ENCODE measurements around the gene CCDC86.

The CCDC86 gene

GRCh38 chr11:60863550-60864521 lies 21.9 kb downstream of the CCDC86 start:
- H3K9ac ChIP-seq (ENCODE audit: low read length in 2 of 2) = no peak overlapping the region
- H3K27me3 ChIP-seq (ENCODE audit: control insufficient read depth in 1 of 2, insufficient read depth in 2 of 2, low read length in 2 of 2) = peaks cover 0 to under 1% of the 10 kb centered on the region in 2 donors
- no peaks in the 10 kb centered on the region for H3K9me3 ChIP-seq (ENCODE audit: control insufficient read depth in 2 of 2, low read length in 2 of 2)
- H3K27ac ChIP-seq (ENCODE audit: low read length) = no peak overlapping the region
- no peak overlapping the region for H3K4me3 ChIP-seq (ENCODE audit: low read length in 2 of 2)
- H3K4me1 ChIP-seq (ENCODE audit: control insufficient read depth, insufficient read depth, low read length) = no peaks in the 10 kb centered on the region
- no peaks in the 10 kb centered on the region for H3K36me3 ChIP-seq (ENCODE audit: control insufficient read depth in 2 of 2, insufficient read depth in 2 of 2, low read length in 2 of 2)

GRCh38 chr11:60864856-60865513 lies 23.1 kb downstream of the CCDC86 start:
- H3K36me3 ChIP-seq (ENCODE audit: control insufficient read depth in 2 of 2, insufficient read depth in 2 of 2, low read length in 2 of 2) = no peaks in the 10 kb centered on the region
- H3K4me1 ChIP-seq (ENCODE audit: control insufficient read depth, insufficient read depth, low read length) = no peaks in the 10 kb centered on the region
- H3K9ac ChIP-seq (ENCODE audit: low read length in 2 of 2) = no peak overlapping the region
- no peak overlapping the region for H3K27ac ChIP-seq (ENCODE audit: low read length)
- H3K4me3 ChIP-seq (ENCODE audit: low read length in 2 of 2) = no peak overlapping the region
- H3K9me3 ChIP-seq (ENCODE audit: control insufficient read depth in 2 of 2, low read length in 2 of 2) = no peaks in the 10 kb centered on the region
- peaks cover 3 to 9% of the 10 kb centered on the region in 2 donors for H3K27me3 ChIP-seq (ENCODE audit: control insufficient read depth in 1 of 2, insufficient read depth in 2 of 2, low read length in 2 of 2)

GRCh38 chr11:60866911-60867870 lies 25.3 kb downstream of the CCDC86 start, which contains the start of gene ZP1:
TSS of gene ZP1 (plus strand) at chr11:60867542. CDS start at chr11:60867562, 20 bp downstream.
- Histone ChIP-seq H3K9me3 (ENCODE audit: control insufficient read depth in 2 of 2, low read length in 2 of 2) (no peaks in the 10 kb centered on the region), H3K9ac (ENCODE audit: low read length in 2 of 2) (no peak within 1 kb of the TSS), H3K27ac (ENCODE audit: low read length) (no peak within 1 kb of the TSS), H3K4me3 (ENCODE audit: low read length in 2 of 2) (no peak within 1 kb of the TSS), H3K4me1 (ENCODE audit: control insufficient read depth, insufficient read depth, low read length) (peaks cover under 1% of the 10 kb centered on the region), H3K36me3 (ENCODE audit: control insufficient read depth in 2 of 2, insufficient read depth in 2 of 2, low read length in 2 of 2) (no peaks in the 10 kb centered on the region), H3K27me3 (ENCODE audit: control insufficient read depth in 1 of 2, insufficient read depth in 2 of 2, low read length in 2 of 2) (peaks cover 3 to 12% of the 10 kb centered on the region in 2 donors)

- no peaks in the 10 kb centered on the region for H3K9me3 ChIP-seq (ENCODE audit: control insufficient read depth in 2 of 2, low read length in 2 of 2)
- H3K36me3 ChIP-seq (ENCODE audit: control insufficient read depth in 2 of 2, insufficient read depth in 2 of 2, low read length in 2 of 2) = no peaks in the 10 kb centered on the region
- H3K27me3 ChIP-seq (ENCODE audit: control insufficient read depth in 1 of 2, insufficient read depth in 2 of 2, low read length in 2 of 2) = peaks cover 3 to 12% of the 10 kb centered on the region in 2 donors
- H3K4me3 ChIP-seq (ENCODE audit: low read length in 2 of 2) = no peak overlapping the region
- peaks cover 5% of the 10 kb centered on the region for H3K4me1 ChIP-seq (ENCODE audit: control insufficient read depth, insufficient read depth, low read length)
- no peak overlapping the region for H3K9ac ChIP-seq (ENCODE audit: low read length in 2 of 2)
- H3K27ac ChIP-seq (ENCODE audit: low read length) = no peak overlapping the region
These were observed 26.2 kb downstream of the CCDC86 start for GRCh38 chr11:60867871-60868681.

- no peak overlapping the region for H3K9ac ChIP-seq (ENCODE audit: low read length in 2 of 2)
- H3K4me3 ChIP-seq (ENCODE audit: low read length in 2 of 2) = no peak overlapping the region
- H3K27me3 ChIP-seq (ENCODE audit: control insufficient read depth in 1 of 2, insufficient read depth in 2 of 2, low read length in 2 of 2) = peaks cover 3 to 12% of the 10 kb centered on the region in 2 donors
- no peaks in the 10 kb centered on the region for H3K36me3 ChIP-seq (ENCODE audit: control insufficient read depth in 2 of 2, insufficient read depth in 2 of 2, low read length in 2 of 2)
- no peak overlapping the region for H3K27ac ChIP-seq (ENCODE audit: low read length)
- peaks cover 5% of the 10 kb centered on the region for H3K4me1 ChIP-seq (ENCODE audit: control insufficient read depth, insufficient read depth, low read length)
- H3K9me3 ChIP-seq (ENCODE audit: control insufficient read depth in 2 of 2, low read length in 2 of 2) = no peaks in the 10 kb centered on the region
These were observed 27.0 kb downstream of the CCDC86 start for GRCh38 chr11:60868682-60869450.

GRCh38 chr11:60869451-60869825 lies 27.5 kb downstream of the CCDC86 start:
- H3K4me1 ChIP-seq (ENCODE audit: control insufficient read depth, insufficient read depth, low read length) = peaks cover 5% of the 10 kb centered on the region
- peaks cover 3 to 12% of the 10 kb centered on the region in 2 donors for H3K27me3 ChIP-seq (ENCODE audit: control insufficient read depth in 1 of 2, insufficient read depth in 2 of 2, low read length in 2 of 2)
- H3K36me3 ChIP-seq (ENCODE audit: control insufficient read depth in 2 of 2, insufficient read depth in 2 of 2, low read length in 2 of 2) = no peaks in the 10 kb centered on the region
- no peak overlapping the region for H3K9ac ChIP-seq (ENCODE audit: low read length in 2 of 2)
- no peaks in the 10 kb centered on the region for H3K9me3 ChIP-seq (ENCODE audit: control insufficient read depth in 2 of 2, low read length in 2 of 2)
- no peak overlapping the region for H3K4me3 ChIP-seq (ENCODE audit: low read length in 2 of 2)
- no peak overlapping the region for H3K27ac ChIP-seq (ENCODE audit: low read length)

GRCh38 chr11:60870276-60870675 lies 28.4 kb downstream of the CCDC86 start:
- H3K4me1 ChIP-seq (ENCODE audit: control insufficient read depth, insufficient read depth, low read length) = peaks cover 5% of the 10 kb centered on the region
- H3K9me3 ChIP-seq (ENCODE audit: control insufficient read depth in 2 of 2, low read length in 2 of 2) = no peaks in the 10 kb centered on the region
- H3K27ac ChIP-seq (ENCODE audit: low read length) = no peak overlapping the region
- no peak overlapping the region for H3K9ac ChIP-seq (ENCODE audit: low read length in 2 of 2)
- H3K36me3 ChIP-seq (ENCODE audit: control insufficient read depth in 2 of 2, insufficient read depth in 2 of 2, low read length in 2 of 2) = no peaks in the 10 kb centered on the region
- peaks cover 3 to 12% of the 10 kb centered on the region in 2 donors for H3K27me3 ChIP-seq (ENCODE audit: control insufficient read depth in 1 of 2, insufficient read depth in 2 of 2, low read length in 2 of 2)
- no peak overlapping the region for H3K4me3 ChIP-seq (ENCODE audit: low read length in 2 of 2)

- Histone ChIP-seq H3K27ac (ENCODE audit: low read length) (no peak overlapping the region), H3K4me3 (ENCODE audit: low read length in 2 of 2) (no peak overlapping the region), H3K4me1 (ENCODE audit: control insufficient read depth, insufficient read depth, low read length) (peaks cover 5% of the 10 kb centered on the region), H3K36me3 (ENCODE audit: control insufficient read depth in 2 of 2, insufficient read depth in 2 of 2, low read length in 2 of 2) (no peaks in the 10 kb centered on the region), H3K9ac (ENCODE audit: low read length in 2 of 2) (no peak overlapping the region), H3K27me3 (ENCODE audit: control insufficient read depth in 1 of 2, insufficient read depth in 2 of 2, low read length in 2 of 2) (peaks cover 3 to 12% of the 10 kb centered on the region in 2 donors), H3K9me3 (ENCODE audit: control insufficient read depth in 2 of 2, low read length in 2 of 2) (no peaks in the 10 kb centered on the region)
These were observed 28.9 kb downstream of the CCDC86 start for GRCh38 chr11:60870733-60871377.

All from stomach smooth muscle (tissue), 2 donors.